CD14-positive monocyte (primary cell): ENCODE data around the gene POC1B. TPM values are rescaled to one million over a fixed set of nuclear protein-coding genes. Genes with fewer than 3 reads are reported as not detected.

Source experiments
- DNase-seq, 3 donors: peaks; one replicate each; pipeline ENCODE4 v3.0.0-alpha.2; 2011 to 2022
- H2AFZ ChIP-seq: 2 replicates; pipeline ENCODE4 v1.6.0; 2012; ENCODE audit warnings: mild to moderate bottlenecking, low read depth, low read length, inconsistent platforms; ENCODE audit not compliant: insufficient read depth, poor library complexity, severe bottlenecking
- H3K27ac ChIP-seq, 2 donors: 1 replicate in 1 of 2; 2 replicates in 1 of 2; pipeline ENCODE4 v1.5.1; 2012 to 2013; ENCODE audit warnings: low read length in 2 of 2, control low read depth in 1 of 2, inconsistent platforms in 1 of 2, low read depth in 1 of 2, mild to moderate bottlenecking in 1 of 2
- H3K27me3 ChIP-seq, 2 donors: one replicate each; pipeline versions ENCODE4 v1.6.0 to v1.6.1; 2011 to 2013; ENCODE audit warnings: low read length in 2 of 2; ENCODE audit not compliant: control insufficient read depth in 2 of 2, insufficient read depth in 2 of 2
- H3K36me3 ChIP-seq, 2 donors: replicated peaks in 1 of 2; 1 replicate in 1 of 2; 2 replicates in 1 of 2; pipeline versions ENCODE4 v1.5.1 to v1.6.1; 2012 to 2013; ENCODE audit warnings: low read length in 2 of 2, control low read depth in 1 of 2, inconsistent platforms in 1 of 2, mild to moderate bottlenecking in 1 of 2; ENCODE audit not compliant: insufficient read depth in 2 of 2, control insufficient read depth in 1 of 2
- H3K4me1 ChIP-seq, 2 donors: 1 replicate in 1 of 2; 2 replicates in 1 of 2; pipeline versions ENCODE4 v1.5.1 to v1.6.1; 2012 to 2013; ENCODE audit warnings: low read length in 2 of 2, control low read depth in 1 of 2, inconsistent platforms in 1 of 2, mild to moderate bottlenecking in 1 of 2, moderate library complexity in 1 of 2; ENCODE audit not compliant: insufficient read depth in 2 of 2, control insufficient read depth in 1 of 2
- H3K4me2 ChIP-seq: replicated peaks from 2 replicates; pipeline ENCODE3; 2012; ENCODE audit warnings: low read length, moderate library complexity, mild to moderate bottlenecking; ENCODE audit not compliant: poor library complexity, severe bottlenecking; ENCODE audit errors: extremely low read depth
- H3K4me3 ChIP-seq, 3 experiments: fragments of 200-600 bp in 1 of 3; sonication (generic) in 1 of 3; replicated peaks in 1 of 3; 1 replicate in 2 of 3; 2 replicates in 1 of 3; pipeline ENCODE4 v1.5.1; 2011 to 2013; ENCODE audit warnings: low read length in 3 of 3, mild to moderate bottlenecking in 3 of 3, control low read depth in 2 of 3, low read depth in 2 of 3, inconsistent platforms in 1 of 3, moderate library complexity in 1 of 3
- H3K79me2 ChIP-seq: 2 replicates; pipeline ENCODE4 v1.6.0; 2012; ENCODE audit warnings: mild to moderate bottlenecking, control low read depth, inconsistent platforms, low read length, moderate library complexity; ENCODE audit not compliant: insufficient read depth
- H3K9ac ChIP-seq: 2 replicates; pipeline ENCODE4 v1.6.0; 2017; ENCODE audit warnings: low read length, mild to moderate bottlenecking; ENCODE audit not compliant: insufficient read depth, poor library complexity, severe bottlenecking
- H3K9me3 ChIP-seq, 2 donors: replicated peaks in 1 of 2; 1 replicate in 1 of 2; 2 replicates in 1 of 2; pipeline versions ENCODE4 v1.5.1 to v1.6.1; 2012 to 2013; ENCODE audit warnings: low read length in 2 of 2, control low read depth in 1 of 2; ENCODE audit not compliant: control insufficient read depth in 1 of 2, insufficient read depth in 1 of 2
- H4K20me1 ChIP-seq: 2 replicates; pipeline ENCODE4 v1.6.0; 2012; ENCODE audit warnings: mild to moderate bottlenecking, low read length, control low read depth, moderate library complexity; ENCODE audit not compliant: insufficient read depth
- H3K27ac Mint-ChIP-seq, 7 donors: one replicate each; pipeline ENCODE4 v1.8.0; 2020; ENCODE audit warnings: mild to moderate bottlenecking in 7 of 7, mixed read lengths in 7 of 7, moderate library complexity in 6 of 7, inconsistent platforms in 2 of 7
- H3K27me3 Mint-ChIP-seq, 3 donors: one replicate each; pipeline ENCODE4 v1.8.0; 2021 to 2022; ENCODE audit warnings: low read depth in 3 of 3, mild to moderate bottlenecking in 3 of 3, mixed read lengths in 3 of 3, moderate library complexity in 3 of 3, inconsistent platforms in 1 of 3
- H3K36me3 Mint-ChIP-seq, 2 donors: one replicate each; pipeline ENCODE4 v1.8.0; 2020; ENCODE audit warnings: mixed read lengths in 2 of 2, inconsistent platforms in 1 of 2, mild to moderate bottlenecking in 1 of 2
- H3K4me1 Mint-ChIP-seq: one replicate; pipeline ENCODE4 v1.8.0; 2020; ENCODE audit warnings: mild to moderate bottlenecking, mixed read lengths
- H3K4me3 Mint-ChIP-seq, 2 donors: one replicate each; pipeline ENCODE4 v1.8.0; 2020; ENCODE audit warnings: mild to moderate bottlenecking in 2 of 2, mixed read lengths in 2 of 2, moderate library complexity in 1 of 2
- H3K9me3 Mint-ChIP-seq, 7 donors: one replicate each; pipeline ENCODE4 v1.8.0; 2020 to 2022; ENCODE audit warnings: mixed read lengths in 7 of 7, mild to moderate bottlenecking in 6 of 7, moderate library complexity in 6 of 7, inconsistent platforms in 2 of 7
- CTCF ChIP-seq: fragments of 200-600 bp; IDR thresholded peaks from one replicate; pipeline ENCODE4 v1.8.0; 2022; ENCODE audit warnings: antibody characterized with exemption, mild to moderate bottlenecking
- WGBS: methylation state at CpG from one replicate; pipeline ENCODE4 v1.1.5; 2013; ENCODE audit warnings: missing lambda C conversion rate; ENCODE audit not compliant: insufficient coverage; 5-methylcytosine and 5-hydroxymethylcytosine counted together
- intact Hi-C, 2 donors: fragments of 100-400 bp; cut with micrococcal nuclease; formaldehyde crosslinking; loops; one replicate each; pipeline versions ENCODE4 v1.15.0 to v1.15.1; 2023
- polyA plus RNA-seq, 3 donors: library from polyadenylated mRNA; depleted of rRNA in 1 of 3; unstranded in 2 of 3; stranded (reverse) in 1 of 3; fragments of 300-500 nt in 2 of 3; fragments of >200 nt in 1 of 3; fragmentation: Illumina TruSeq in 2 of 3; gene quantifications; 1 replicate in 2 of 3; 2 replicates in 1 of 3; pipeline ENCODE4 v1.2.3, GENCODE V29; 2012 to 2021

The POC1B gene
- polyA plus RNA-seq, 3 donors: 8.4 to 32.0 (median 29.7) TPM

- peaks cover 2% of the 10 kb centered on the region for H3K4me1 Mint-ChIP-seq
- H3K4me2 ChIP-seq: no peak overlapping the region
- no peak overlapping the region for H3K9ac ChIP-seq
- peaks cover 0 to 3% of the 10 kb centered on the region in 2 donors for H3K4me1 ChIP-seq
- no peaks in the 10 kb centered on the region for H3K9me3 Mint-ChIP-seq
- DNase-seq: no peak
- no peaks in the 10 kb centered on the region for H3K79me2 ChIP-seq
- TF ChIP-seq CTCF: no peak
- WGBS: 100% methylated on average over 3 of the region's 3 CpGs
- H3K27ac Mint-ChIP-seq: peak overlapping the region in 1 of 7 donors; percentile 40
- no peaks in the 10 kb centered on the region for H3K27me3 ChIP-seq
- H3K27ac ChIP-seq: no peak overlapping the region
- no peaks in the 10 kb centered on the region for H3K27me3 Mint-ChIP-seq
- H3K36me3 Mint-ChIP-seq: peaks cover 2 to 10% of the 10 kb centered on the region in 2 donors
- intact Hi-C loops: loop anchor here in 1 of 2 donors (10.0 kb wide), 1 partner anchor 49 kb away; the partner anchor contains the start of genes GALNT4 and POC1B
- no peaks in the 10 kb centered on the region for H4K20me1 ChIP-seq
- H3K4me3 Mint-ChIP-seq: no peak overlapping the region
- no peaks in the 10 kb centered on the region for H3K9me3 ChIP-seq
- no peak overlapping the region for H3K4me3 ChIP-seq
- H2AFZ ChIP-seq: no peak overlapping the region
- peaks cover 0 to 5% of the 10 kb centered on the region in 2 donors for H3K36me3 ChIP-seq
Measured at GRCh38 chr12:89476232-89476631, 49.6 kb downstream of the POC1B start.

- no peaks in the 10 kb centered on the region for H3K27me3 Mint-ChIP-seq
- no peaks in the 10 kb centered on the region for H3K27me3 ChIP-seq
- H3K27ac ChIP-seq: no peak overlapping the region
- H3K36me3 Mint-ChIP-seq: peaks cover 2 to 10% of the 10 kb centered on the region in 2 donors
- H3K9me3 ChIP-seq: no peaks in the 10 kb centered on the region
- DNase-seq: no peak
- TF ChIP-seq CTCF: no peak
- peaks cover 2% of the 10 kb centered on the region for H3K4me1 Mint-ChIP-seq
- WGBS: no CpG with 5 or more reads among the region's 6 CpGs
- no peak overlapping the region for H2AFZ ChIP-seq
- no peak overlapping the region for H3K4me3 ChIP-seq
- no peaks in the 10 kb centered on the region for H3K9me3 Mint-ChIP-seq
- no peak overlapping the region for H3K4me2 ChIP-seq
- intact Hi-C loops: loop anchor here in 1 of 2 donors (10.0 kb wide), 1 partner anchor 49 kb away; the partner anchor contains the start of genes GALNT4 and POC1B
- no peak overlapping the region for H3K4me3 Mint-ChIP-seq
- no peak overlapping the region for H3K9ac ChIP-seq
- H4K20me1 ChIP-seq: no peaks in the 10 kb centered on the region
- no peaks in the 10 kb centered on the region for H3K4me1 ChIP-seq
- H3K79me2 ChIP-seq: no peaks in the 10 kb centered on the region
- H3K27ac Mint-ChIP-seq: no peak overlapping the region
- H3K36me3 ChIP-seq: peaks cover 0 to 5% of the 10 kb centered on the region in 2 donors
Measured at GRCh38 chr12:89475203-89475990, 50.5 kb downstream of the POC1B start.
